ENCODE results near the gene BAHCC1. TPM values are rescaled to one million over a fixed set of nuclear protein-coding genes. Genes with fewer than 3 reads are reported as not detected.

Gene BAHCC1
- total RNA-seq, 1 donor from 2014 or later, result not detected

DNA sequence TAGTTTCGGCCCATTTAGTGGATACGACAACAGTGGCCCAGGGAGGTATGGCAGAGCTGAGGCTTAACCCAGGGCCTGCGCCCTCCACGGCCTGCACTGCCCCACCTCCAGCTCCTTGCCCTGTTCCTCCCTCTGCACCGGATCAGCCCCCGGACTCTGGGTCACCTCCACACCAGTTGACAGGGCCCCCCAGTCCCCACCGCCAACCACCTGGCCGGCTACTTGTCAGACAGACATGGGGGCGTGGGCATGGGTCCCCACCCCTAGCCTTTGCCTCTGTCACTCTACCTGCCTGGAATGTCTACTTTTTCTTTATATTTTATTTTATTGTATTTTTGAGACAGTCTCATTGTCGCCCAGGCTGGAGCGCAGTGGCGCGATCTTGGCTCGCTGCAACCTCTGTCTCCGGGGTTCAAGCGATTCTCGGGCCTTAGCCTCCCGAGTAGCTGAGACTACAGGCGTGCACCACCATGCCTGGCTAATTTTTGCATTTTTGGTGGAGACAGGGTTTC, 120.3 kb downstream of the BAHCC1 start:
- Mint-ChIP-seq H3K9me3 (no peaks in the 10 kb centered on the region), H3K4me3 (peak overlapping the region; percentile 92), H3K27ac (peak overlapping the region; percentile 92), H3K27me3 (peaks cover 5% of the 10 kb centered on the region), H3K36me3 (ENCODE audit: low read depth) (peaks cover 21% of the 10 kb centered on the region), H3K4me1 (peaks cover 20% of the 10 kb centered on the region)
- DNase-seq, result no peak
- intact Hi-C loops (cut with micrococcal nuclease), result no loop called here

Other genes starting within 250 kb of the BAHCC1 start
- gene PVALEF, start 229.9 kb upstream of the BAHCC1 start, total RNA-seq, result not detected in 2 replicates
- 0.42 and 0.78 TPM in 2 replicates for gene AATK, start 229.2 kb upstream of the BAHCC1 start, total RNA-seq
- 15.6 and 18.0 TPM in 2 replicates for gene CEP131, start 172.5 kb upstream of the BAHCC1 start, total RNA-seq
- gene TEPSIN, start 156.4 kb upstream of the BAHCC1 start, total RNA-seq, result 36.4 and 40.0 TPM in 2 replicates
- 73.6 and 77.1 TPM in 2 replicates for gene NDUFAF8, start 156.1 kb upstream of the BAHCC1 start, total RNA-seq
- 98.0 and 105 TPM in 2 replicates for gene SLC38A10, start 100.2 kb upstream of the BAHCC1 start, total RNA-seq
- 3,353 and 3,420 TPM in 2 replicates for gene ACTG1, start 117.3 kb downstream of the BAHCC1 start, total RNA-seq
- gene FSCN2, start 132.9 kb downstream of the BAHCC1 start, total RNA-seq, result 0.26 and 0.51 TPM in 2 replicates
- gene FAAP100, start 156.9 kb downstream of the BAHCC1 start, total RNA-seq, result 72.2 and 76.5 TPM in 2 replicates
- 142 and 147 TPM in 2 replicates for gene NPLOC4, start 241.7 kb downstream of the BAHCC1 start, total RNA-seq
- gene TSPAN10, start 241.7 kb downstream of the BAHCC1 start, total RNA-seq, result 0.14 and 0.37 TPM in 2 replicates